AG09309 (cell line): Measurements from ENCODE around the gene ESM1.

Experiments used
- DNase-seq: peaks from one replicate; pipeline ENCODE4 v3.0.0-alpha.2; 2010; ENCODE audit warnings: low read depth
- H3K4me3 ChIP-seq: 2 replicates; pipeline ENCODE4 v1.5.1; 2011; ENCODE audit warnings: mild to moderate bottlenecking, low read depth, low read length, moderate library complexity; ENCODE audit not compliant: control insufficient read depth
- CTCF ChIP-seq: IDR thresholded peaks from 2 replicates; pipeline ENCODE4 v1.5.1; 2011; ENCODE audit warnings: mild to moderate bottlenecking, low read depth, low read length, inconsistent platforms; ENCODE audit not compliant: insufficient read depth, control insufficient read depth; ENCODE audit errors: missing control alignments

ESM1 gene

DNA sequence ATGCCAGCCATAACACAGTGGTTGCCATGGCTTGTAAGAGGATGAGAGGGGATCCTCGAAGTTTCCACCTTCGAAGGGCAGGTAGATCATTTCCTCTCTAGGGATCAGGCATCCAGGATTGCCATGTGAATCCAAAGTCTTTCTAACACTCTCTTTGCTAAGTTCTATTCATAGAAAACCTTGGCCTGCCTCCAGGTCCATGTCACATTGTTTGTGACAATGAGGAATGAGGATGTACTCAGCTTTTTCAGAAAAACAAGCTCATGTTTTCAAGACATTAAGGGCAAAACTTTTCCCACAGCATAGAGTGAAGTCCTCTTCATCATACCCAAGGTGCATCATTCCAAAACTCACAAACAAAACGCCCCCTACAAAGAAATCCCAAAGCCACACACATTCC lies 19.6 kb downstream of the ESM1 start:
- no peak for TF ChIP-seq CTCF
- no peak overlapping the region for H3K4me3 ChIP-seq
- DNase-seq = no peak

DNA sequence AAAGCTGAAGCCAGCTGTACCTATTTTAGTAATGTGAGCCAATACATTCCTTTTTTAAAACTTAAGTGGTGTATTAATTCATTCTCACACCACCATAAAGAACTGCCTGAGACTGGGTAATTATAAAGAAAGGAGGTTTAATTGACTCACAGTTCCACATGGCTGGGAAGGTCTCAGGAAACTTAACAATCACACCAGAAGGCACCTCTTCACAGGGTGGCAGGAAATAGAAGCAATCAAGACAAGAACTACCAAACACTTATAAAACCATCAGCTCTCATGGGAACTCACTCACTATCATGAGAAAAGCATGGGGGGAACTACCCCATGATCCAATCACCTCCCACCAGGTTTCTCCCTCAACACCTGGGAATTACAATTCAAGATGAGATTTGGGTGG lies 21.0 kb downstream of the ESM1 start:
- TF ChIP-seq CTCF = no peak
- DNase-seq = no peak
- no peak overlapping the region for H3K4me3 ChIP-seq

- H3K4me3 ChIP-seq = no peak overlapping the region
- peak; percentile 31 for TF ChIP-seq CTCF
- no peak for DNase-seq
These were observed 25.5 kb downstream of the ESM1 start for GRCh38 chr5:54959673-54960418.

GRCh38 chr5:54956922-54957321 lies 28.5 kb downstream of the ESM1 start:
- no peak for DNase-seq
- H3K4me3 ChIP-seq = no peak overlapping the region
- no peak for TF ChIP-seq CTCF

- H3K4me3 ChIP-seq = no peak overlapping the region
- DNase-seq = no peak
- no peak for TF ChIP-seq CTCF
These were observed 38.2 kb downstream of the ESM1 start for GRCh38 chr5:54947187-54947586.

- no peak for DNase-seq
- no peak for TF ChIP-seq CTCF
- no peak overlapping the region for H3K4me3 ChIP-seq
These were observed 39.0 kb downstream of the ESM1 start for GRCh38 chr5:54946306-54946819.
